Endodermal cell (in vitro differentiated cells): Measurements from ENCODE around the gene ACSS1. TPM values are rescaled to one million over a fixed set of nuclear protein-coding genes. Genes with fewer than 3 reads are reported as not detected.

Experiments
- DNase-seq: peaks from one replicate; pipeline ENCODE4 v3.0.0-alpha.2; 2017
- H3K27ac ChIP-seq: 2 replicates; pipeline ENCODE4 v1.5.1; 2013; ENCODE audit warnings: mild to moderate bottlenecking, low read depth, low read length, moderate library complexity
- H3K27me3 ChIP-seq: 2 replicates; pipeline ENCODE4 v1.6.1; 2013; ENCODE audit warnings: mild to moderate bottlenecking, low read length, moderate library complexity; ENCODE audit not compliant: insufficient read depth, control insufficient read depth, poor library complexity, severe bottlenecking
- H3K36me3 ChIP-seq: 2 replicates; pipeline ENCODE4 v1.7.0; 2013; ENCODE audit warnings: mild to moderate bottlenecking, low read length, moderate library complexity; ENCODE audit not compliant: control insufficient read depth, insufficient read depth
- H3K4me1 ChIP-seq: one replicate; pipeline ENCODE4 v1.7.0; 2013; ENCODE audit warnings: low read length; ENCODE audit not compliant: control insufficient read depth, insufficient read depth
- H3K4me3 ChIP-seq: 2 replicates; pipeline ENCODE4 v1.5.1; 2013; ENCODE audit warnings: mild to moderate bottlenecking, low read length, moderate library complexity
- H3K9ac ChIP-seq: 2 replicates; pipeline ENCODE4 v1.6.1; 2013; ENCODE audit warnings: mild to moderate bottlenecking, low read length, moderate library complexity; ENCODE audit not compliant: poor library complexity, severe bottlenecking; ENCODE audit errors: extremely low read depth
- H3K9me3 ChIP-seq: 2 replicates; pipeline ENCODE4 v1.6.1; 2013; ENCODE audit warnings: mild to moderate bottlenecking, low read length, moderate library complexity; ENCODE audit not compliant: control insufficient read depth
- H3K27ac Mint-ChIP-seq: 2 replicates; pipeline ENCODE4 v1.8.0; 2020; ENCODE audit warnings: mixed read lengths
- H3K27me3 Mint-ChIP-seq: 2 replicates; pipeline ENCODE4 v1.8.0; 2021; ENCODE audit warnings: mild to moderate bottlenecking, mixed read lengths; ENCODE audit not compliant: insufficient read depth
- H3K36me3 Mint-ChIP-seq: 2 replicates; pipeline ENCODE4 v1.8.0; 2020; ENCODE audit warnings: low read depth, mixed read lengths
- H3K4me1 Mint-ChIP-seq: 2 replicates; pipeline ENCODE4 v1.8.0; 2020; ENCODE audit warnings: mixed read lengths
- H3K4me3 Mint-ChIP-seq: 2 replicates; pipeline ENCODE4 v1.8.0; 2020; ENCODE audit warnings: mild to moderate bottlenecking, moderate library complexity, mixed read lengths
- H3K9me3 Mint-ChIP-seq: 2 replicates; pipeline ENCODE4 v1.8.0; 2020; ENCODE audit warnings: mild to moderate bottlenecking, mixed read lengths
- WGBS, 2 experiments: methylation state at CpG; one replicate each; pipeline versions ENCODE4 v1.1.5 to v1.1.7; 2013; ENCODE audit warnings: missing lambda C conversion rate in 2 of 2, mixed read lengths in 1 of 2; ENCODE audit not compliant: insufficient coverage in 1 of 2, insufficient read length in 1 of 2; 5-methylcytosine and 5-hydroxymethylcytosine counted together
- total RNA-seq, 2 donors: library from RNA; stranded (reverse); fragmentation: NEBNext Ultra II Directional in 1 of 2; extraction: Animal tissue kit (Norgen Biotek cat#: 25700) in 1 of 2; gene quantifications; 2 replicates in 1 of 2; 3 replicates in 1 of 2; pipeline ENCODE4 v1.2.1, GENCODE V29; 2021
- TF ChIP-seq, protein P1 (sequence below): fragments of 200-600 bp; sonication (generic); conservative IDR thresholded peaks from 2 replicates; pipeline ENCODE4 v1.5.0; 2021; ENCODE audit warnings: antibody characterized with exemption, mild to moderate bottlenecking

The ACSS1 gene
- total RNA-seq, 2 donors from 2014 or later: 0.22 TPM; not detected in 1

DNA sequence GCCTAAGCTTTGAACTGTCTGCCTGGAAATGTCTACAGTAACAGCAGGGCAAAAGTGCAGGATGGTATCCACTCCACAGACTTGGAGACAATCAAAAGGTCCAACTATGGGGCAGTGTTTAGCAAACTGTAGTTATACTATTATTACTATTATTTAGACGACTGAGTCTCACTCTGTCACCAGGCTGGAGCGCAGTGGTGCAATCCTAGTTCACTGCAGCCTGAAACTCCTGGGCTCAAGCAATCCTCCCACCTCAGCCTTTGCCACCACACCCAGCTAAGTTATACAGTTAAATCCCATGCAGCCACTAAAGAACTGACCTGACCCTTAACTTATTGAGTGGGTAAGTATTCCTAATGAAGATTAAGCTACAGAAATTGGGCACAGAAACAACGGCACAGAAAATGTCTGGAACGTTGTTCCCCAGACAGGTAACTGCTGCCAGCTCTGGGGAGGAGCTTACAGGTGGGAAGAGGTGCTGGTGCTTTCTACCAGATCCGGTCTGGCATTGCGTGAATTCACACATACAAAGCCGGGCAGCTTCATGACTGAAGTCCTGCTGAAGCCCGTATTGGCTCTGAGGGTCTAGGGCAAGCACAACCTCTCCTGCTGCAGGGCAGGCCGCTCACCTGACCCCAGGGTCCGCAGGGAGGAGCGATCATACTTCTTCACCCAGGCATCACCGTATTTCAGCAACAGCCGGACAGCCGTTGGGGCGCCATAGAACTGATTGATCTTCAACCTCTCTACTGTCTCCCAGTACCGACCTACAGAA lies 38.4 kb downstream of the ACSS1 start:
- Mint-ChIP-seq H3K4me1 (peaks cover 20% of the 10 kb centered on the region), H3K27ac (no peak overlapping the region), H3K27me3 (no peaks in the 10 kb centered on the region)

DNA sequence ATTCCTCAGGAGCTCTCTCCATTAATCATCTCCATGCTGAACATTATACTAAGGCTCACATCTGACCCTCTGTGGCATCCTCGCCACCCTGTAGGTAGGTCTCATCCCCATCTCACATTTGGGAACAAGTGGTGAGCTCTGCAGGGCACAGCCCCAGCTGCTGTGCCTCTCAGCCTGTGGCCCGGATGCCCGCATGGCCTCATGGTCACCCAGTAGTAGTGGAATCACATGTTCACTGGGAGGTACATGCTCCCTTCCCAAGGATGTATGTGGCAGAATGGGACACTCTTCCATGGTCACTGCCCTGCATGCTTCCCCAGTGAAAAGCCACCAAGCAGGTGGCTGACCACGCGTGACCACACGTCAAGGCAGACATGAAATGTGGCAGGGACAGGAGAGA lies 39.1 kb downstream of the ACSS1 start:
- H3K4me1 ChIP-seq: no peaks in the 10 kb centered on the region
- H3K4me3 Mint-ChIP-seq: no peak overlapping the region
- H3K9me3 ChIP-seq: no peaks in the 10 kb centered on the region
- H3K27ac Mint-ChIP-seq: no peak overlapping the region
- H3K4me1 Mint-ChIP-seq: peaks cover 20% of the 10 kb centered on the region
- no peaks in the 10 kb centered on the region for H3K27me3 ChIP-seq
- TF ChIP-seq, protein P1, sequence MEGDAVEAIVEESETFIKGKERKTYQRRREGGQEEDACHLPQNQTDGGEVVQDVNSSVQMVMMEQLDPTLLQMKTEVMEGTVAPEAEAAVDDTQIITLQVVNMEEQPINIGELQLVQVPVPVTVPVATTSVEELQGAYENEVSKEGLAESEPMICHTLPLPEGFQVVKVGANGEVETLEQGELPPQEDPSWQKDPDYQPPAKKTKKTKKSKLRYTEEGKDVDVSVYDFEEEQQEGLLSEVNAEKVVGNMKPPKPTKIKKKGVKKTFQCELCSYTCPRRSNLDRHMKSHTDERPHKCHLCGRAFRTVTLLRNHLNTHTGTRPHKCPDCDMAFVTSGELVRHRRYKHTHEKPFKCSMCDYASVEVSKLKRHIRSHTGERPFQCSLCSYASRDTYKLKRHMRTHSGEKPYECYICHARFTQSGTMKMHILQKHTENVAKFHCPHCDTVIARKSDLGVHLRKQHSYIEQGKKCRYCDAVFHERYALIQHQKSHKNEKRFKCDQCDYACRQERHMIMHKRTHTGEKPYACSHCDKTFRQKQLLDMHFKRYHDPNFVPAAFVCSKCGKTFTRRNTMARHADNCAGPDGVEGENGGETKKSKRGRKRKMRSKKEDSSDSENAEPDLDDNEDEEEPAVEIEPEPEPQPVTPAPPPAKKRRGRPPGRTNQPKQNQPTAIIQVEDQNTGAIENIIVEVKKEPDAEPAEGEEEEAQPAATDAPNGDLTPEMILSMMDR: no peak
- no peak overlapping the region for H3K27ac ChIP-seq
- DNase-seq: peak; percentile 19
- H3K9me3 Mint-ChIP-seq: no peaks in the 10 kb centered on the region
- H3K9ac ChIP-seq: no peak overlapping the region
- no peaks in the 10 kb centered on the region for H3K27me3 Mint-ChIP-seq
- WGBS, 2 experiments: 96 to 97% methylated on average over 5 to 6 of the region's 6 CpGs
- H3K36me3 Mint-ChIP-seq: no peaks in the 10 kb centered on the region
- no peak overlapping the region for H3K4me3 ChIP-seq
- H3K36me3 ChIP-seq: no peaks in the 10 kb centered on the region

More for the DNA sequence above, 38.4 kb downstream of the ACSS1 start:
- no peaks in the 10 kb centered on the region for H3K9me3 ChIP-seq
- no peaks in the 10 kb centered on the region for H3K36me3 Mint-ChIP-seq
- H3K4me1 ChIP-seq: no peaks in the 10 kb centered on the region
- WGBS, 2 experiments: 88% methylated on average over 10 to 16 of the region's 16 CpGs
- H3K9me3 Mint-ChIP-seq: no peaks in the 10 kb centered on the region
- TF ChIP-seq, protein P1: no peak
- H3K9ac ChIP-seq: no peak overlapping the region
- H3K4me3 Mint-ChIP-seq: no peak overlapping the region
- H3K27ac ChIP-seq: no peak overlapping the region
- no peak overlapping the region for H3K4me3 ChIP-seq
- DNase-seq: peak; percentile 35
- no peaks in the 10 kb centered on the region for H3K36me3 ChIP-seq
- no peaks in the 10 kb centered on the region for H3K27me3 ChIP-seq

DNA sequence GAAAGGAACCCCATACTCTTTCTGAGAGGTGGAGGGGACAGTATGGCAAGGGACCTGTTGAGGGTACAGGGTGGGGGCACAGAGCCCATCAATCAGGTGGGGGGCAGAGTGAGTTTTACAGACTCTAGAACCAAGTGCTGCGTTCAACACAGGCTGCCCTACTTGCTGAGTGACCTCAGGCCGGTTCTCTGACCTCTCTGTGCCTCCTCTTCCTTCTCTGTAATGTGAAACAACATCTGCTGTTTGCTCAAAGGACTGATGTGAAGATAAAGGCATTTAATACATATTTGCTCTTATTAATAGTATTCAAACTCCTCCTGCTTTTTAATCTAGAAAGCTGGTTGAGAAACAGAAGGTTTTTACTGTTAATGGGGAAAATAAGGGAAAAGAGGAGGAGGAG lies 39.5 kb downstream of the ACSS1 start:
- H3K27me3 Mint-ChIP-seq: no peaks in the 10 kb centered on the region
- H3K9me3 Mint-ChIP-seq: no peaks in the 10 kb centered on the region
- no peak overlapping the region for H3K9ac ChIP-seq
- H3K4me3 Mint-ChIP-seq: no peak overlapping the region
- H3K4me1 Mint-ChIP-seq: peaks cover 20% of the 10 kb centered on the region
- WGBS, 2 experiments: 87 to 100% methylated on average over 2 of the region's 2 CpGs
- TF ChIP-seq, protein P1: no peak
- H3K36me3 Mint-ChIP-seq: no peaks in the 10 kb centered on the region
- no peaks in the 10 kb centered on the region for H3K36me3 ChIP-seq
- no peak overlapping the region for H3K27ac ChIP-seq
- H3K27me3 ChIP-seq: no peaks in the 10 kb centered on the region
- H3K9me3 ChIP-seq: no peaks in the 10 kb centered on the region
- H3K4me3 ChIP-seq: no peak overlapping the region
- H3K27ac Mint-ChIP-seq: no peak overlapping the region
- H3K4me1 ChIP-seq: no peaks in the 10 kb centered on the region
- no peak for DNase-seq
